ENCODE results near the gene DIAPH2. TPM values are rescaled to one million over a fixed set of nuclear protein-coding genes. Genes with fewer than 3 reads are reported as not detected.

Gene DIAPH2
- total and polyA plus RNA-seq, 2 experiments from 2014 or later: 16.2 to 56.6 TPM

- H4K20me1 ChIP-seq (replicated peaks; ENCODE audit: insufficient read depth): 0 out of 2 replicates have a peak, but pooled peaks cover 5% of the 10 kb centered on the region
- Mint-ChIP-seq H3K4me3 (no peak overlapping the region), H3K36me3 (ENCODE audit: low read depth) (peaks cover 19% of the 10 kb centered on the region; the same call in 2 of the 3 replicates), H3K27ac (no peak overlapping the region), H3K9me3 (no peaks in the 10 kb centered on the region), H3K27me3 (ENCODE audit: insufficient read depth, low read depth, poor library complexity) (peaks cover 2% of the 10 kb centered on the region), H3K4me1 (peaks cover 8% of the 10 kb centered on the region; the same call in 2 of the 3 replicates)
- H3K4me1 ChIP-seq (ENCODE audit: insufficient read depth): no peaks in the 10 kb centered on the region; the same call in 1 of the 2 replicates
- no peak overlapping the region for H3K4me3 ChIP-seq
- H2AFZ ChIP-seq: no peak overlapping the region
- TF ChIP-seq EZH2 (IDR thresholded peaks at IDR 0.05; ENCODE audit: low read depth, unreplicated experiment) (no peak), CREB1 (CRISPR knock-in tag; IDR thresholded peaks at IDR 0.05; ENCODE audit: low read depth) (no peak), JUNB (IDR thresholded peaks at IDR 0.05; ENCODE audit: unreplicated experiment) (no peak), STAT1 (IDR thresholded peaks at IDR 0.05; ENCODE audit: unreplicated experiment) (no peak), ETS1 (IDR thresholded peaks at IDR 0.05) (no peak), CTCF (conservative IDR thresholded peaks at IDR 0.05; ENCODE audit: low read depth in 2 of 2) (no peak), ZNF331 (CRISPR knock-in tag; IDR thresholded peaks at IDR 0.05; ENCODE audit: low read depth) (no peak), ZNF462 (CRISPR knock-in tag; IDR thresholded peaks at IDR 0.05) (no peak), POLR2AphosphoS5 (IDR thresholded peaks at IDR 0.05; ENCODE audit: low read depth) (no peak), NANOG (IDR thresholded peaks at IDR 0.05; ENCODE audit: borderline replicate concordance) (no peak), EZH2phosphoT487 (IDR thresholded peaks at IDR 0.05; ENCODE audit: unreplicated experiment) (no peak), ZNF114 (CRISPR knock-in tag; IDR thresholded peaks at IDR 0.05) (no peak), REST (IDR thresholded peaks at IDR 0.05; ENCODE audit: unreplicated experiment) (no peak)
- no peaks in the 10 kb centered on the region for H3K9me2 ChIP-seq (ENCODE audit: insufficient read depth)
- DNase-seq (ENCODE audit: low spot score) (no peak), ATAC-seq (no peak)
- H3K79me2 ChIP-seq (replicated peaks; ENCODE audit: insufficient read depth): peaks cover 100% of the 10 kb centered on the region
- H3K36me3 ChIP-seq (ENCODE audit: insufficient read depth): no peaks in the 10 kb centered on the region
- H3K4me2 ChIP-seq: no peak overlapping the region
- no peaks in the 10 kb centered on the region for H3F3A ChIP-seq (replicated peaks; ENCODE audit: low read depth)
- H3K27me3 ChIP-seq (ENCODE audit: insufficient read depth): no peaks in the 10 kb centered on the region
- H3K27ac ChIP-seq (ENCODE audit: low read depth): no peak overlapping the region
Measured at GRCh38 chrX:97328853-97329390, 644.3 kb downstream of the DIAPH2 start.

Measured in GM23338 (cell line).